Endodermal cell (in vitro differentiated cells): ENCODE results near the gene SYNE1. TPM values are rescaled to one million over a fixed set of nuclear protein-coding genes. Genes with fewer than 3 reads are reported as not detected.

Experiments
- DNase-seq: peaks from one replicate; pipeline ENCODE4 v3.0.0-alpha.2; 2017
- H3K27ac ChIP-seq: 2 replicates; pipeline ENCODE4 v1.5.1; 2013; ENCODE audit warnings: mild to moderate bottlenecking, low read depth, low read length, moderate library complexity
- H3K27me3 ChIP-seq: 2 replicates; pipeline ENCODE4 v1.6.1; 2013; ENCODE audit warnings: mild to moderate bottlenecking, low read length, moderate library complexity; ENCODE audit not compliant: insufficient read depth, control insufficient read depth, poor library complexity, severe bottlenecking
- H3K36me3 ChIP-seq: 2 replicates; pipeline ENCODE4 v1.7.0; 2013; ENCODE audit warnings: mild to moderate bottlenecking, low read length, moderate library complexity; ENCODE audit not compliant: control insufficient read depth, insufficient read depth
- H3K4me1 ChIP-seq: one replicate; pipeline ENCODE4 v1.7.0; 2013; ENCODE audit warnings: low read length; ENCODE audit not compliant: control insufficient read depth, insufficient read depth
- H3K4me3 ChIP-seq: 2 replicates; pipeline ENCODE4 v1.5.1; 2013; ENCODE audit warnings: mild to moderate bottlenecking, low read length, moderate library complexity
- H3K9ac ChIP-seq: 2 replicates; pipeline ENCODE4 v1.6.1; 2013; ENCODE audit warnings: mild to moderate bottlenecking, low read length, moderate library complexity; ENCODE audit not compliant: poor library complexity, severe bottlenecking; ENCODE audit errors: extremely low read depth
- H3K9me3 ChIP-seq: 2 replicates; pipeline ENCODE4 v1.6.1; 2013; ENCODE audit warnings: mild to moderate bottlenecking, low read length, moderate library complexity; ENCODE audit not compliant: control insufficient read depth
- H3K27ac Mint-ChIP-seq: 2 replicates; pipeline ENCODE4 v1.8.0; 2020; ENCODE audit warnings: mixed read lengths
- H3K27me3 Mint-ChIP-seq: 2 replicates; pipeline ENCODE4 v1.8.0; 2021; ENCODE audit warnings: mild to moderate bottlenecking, mixed read lengths; ENCODE audit not compliant: insufficient read depth
- H3K36me3 Mint-ChIP-seq: 2 replicates; pipeline ENCODE4 v1.8.0; 2020; ENCODE audit warnings: low read depth, mixed read lengths
- H3K4me1 Mint-ChIP-seq: 2 replicates; pipeline ENCODE4 v1.8.0; 2020; ENCODE audit warnings: mixed read lengths
- H3K4me3 Mint-ChIP-seq: 2 replicates; pipeline ENCODE4 v1.8.0; 2020; ENCODE audit warnings: mild to moderate bottlenecking, moderate library complexity, mixed read lengths
- H3K9me3 Mint-ChIP-seq: 2 replicates; pipeline ENCODE4 v1.8.0; 2020; ENCODE audit warnings: mild to moderate bottlenecking, mixed read lengths
- CTCF ChIP-seq: fragments of 200-600 bp; sonication (generic); conservative IDR thresholded peaks from 2 replicates; pipeline ENCODE4 v1.5.0; 2021; ENCODE audit warnings: antibody characterized with exemption, mild to moderate bottlenecking
- WGBS, 2 experiments: methylation state at CpG; one replicate each; pipeline versions ENCODE4 v1.1.5 to v1.1.7; 2013; ENCODE audit warnings: missing lambda C conversion rate in 2 of 2, mixed read lengths in 1 of 2; ENCODE audit not compliant: insufficient coverage in 1 of 2, insufficient read length in 1 of 2; 5-methylcytosine and 5-hydroxymethylcytosine counted together
- total RNA-seq, 2 donors: library from RNA; stranded (reverse); fragmentation: NEBNext Ultra II Directional in 1 of 2; extraction: Animal tissue kit (Norgen Biotek cat#: 25700) in 1 of 2; gene quantifications; 2 replicates in 1 of 2; 3 replicates in 1 of 2; pipeline ENCODE4 v1.2.1, GENCODE V29; 2021

Gene SYNE1
- total RNA-seq, 2 donors from 2014 or later: 7.9 to 9.5 TPM

DNA sequence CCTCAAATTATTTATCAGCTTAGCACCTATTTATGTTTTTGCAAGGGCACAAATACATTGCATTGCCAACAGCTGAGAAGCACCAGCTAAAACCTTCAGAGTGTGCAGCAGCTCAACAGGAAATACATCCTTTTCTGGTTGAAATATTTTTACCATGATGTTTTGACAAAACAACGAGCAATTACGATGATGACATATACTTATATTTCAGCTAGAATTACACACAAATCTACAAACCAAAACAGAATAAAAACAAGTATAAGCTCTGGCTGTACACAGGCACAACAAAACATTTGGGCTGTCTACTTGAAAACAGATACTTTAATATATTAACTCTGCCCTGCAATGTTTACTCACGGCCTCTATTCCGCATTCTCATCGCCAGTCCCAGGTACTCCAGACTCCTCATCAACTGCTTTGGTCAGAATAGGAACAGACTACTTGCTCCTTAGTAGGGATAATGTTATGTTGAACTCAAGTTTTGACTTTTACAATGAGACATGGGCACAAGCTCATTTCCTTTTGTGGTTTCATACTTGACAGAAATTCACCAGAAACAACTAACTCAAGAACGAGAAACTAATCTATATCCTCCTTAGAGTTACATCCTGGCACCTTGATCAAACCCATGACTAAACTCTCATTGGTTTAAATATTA lies 452.1 kb downstream of the SYNE1 start:
- Histone ChIP-seq H3K27ac (no peak overlapping the region), H3K4me1 (no peaks in the 10 kb centered on the region), H3K36me3 (no peaks in the 10 kb centered on the region), H3K9ac (no peak overlapping the region), H3K9me3 (no peaks in the 10 kb centered on the region), H3K4me3 (no peak overlapping the region), H3K27me3 (no peaks in the 10 kb centered on the region)
- Mint-ChIP-seq H3K4me1 (no peaks in the 10 kb centered on the region), H3K27me3 (no peaks in the 10 kb centered on the region), H3K27ac (no peak overlapping the region), H3K9me3 (no peaks in the 10 kb centered on the region), H3K4me3 (no peak overlapping the region), H3K36me3 (peaks cover 2% of the 10 kb centered on the region)
- TF ChIP-seq CTCF: no peak
- 91 to 94% methylated on average over 5 to 6 of the region's 6 CpGs for WGBS, 2 experiments
- DNase-seq: no peak

DNA sequence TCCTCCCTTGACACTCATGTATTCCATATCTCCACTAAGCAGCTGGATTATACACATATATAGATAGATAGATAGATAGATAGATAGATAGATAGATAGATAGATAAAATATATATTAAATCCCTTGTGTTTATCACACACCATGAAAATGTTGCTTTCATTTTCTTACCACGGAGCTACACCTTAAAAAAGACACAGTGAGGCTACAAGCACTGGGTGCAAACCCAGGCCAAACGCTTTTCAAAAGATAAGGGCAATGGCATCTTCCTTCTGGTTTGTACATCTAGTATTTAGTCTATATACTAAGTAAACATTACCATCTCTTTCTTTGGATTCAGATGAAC lies 452.6 kb downstream of the SYNE1 start:
- H3K9me3 Mint-ChIP-seq: no peaks in the 10 kb centered on the region
- TF ChIP-seq CTCF: no peak
- Histone ChIP-seq H3K36me3 (no peaks in the 10 kb centered on the region), H3K4me3 (no peak overlapping the region), H3K27me3 (no peaks in the 10 kb centered on the region), H3K9me3 (no peaks in the 10 kb centered on the region), H3K9ac (no peak overlapping the region), H3K4me1 (no peaks in the 10 kb centered on the region), H3K27ac (no peak overlapping the region)
- H3K27me3 Mint-ChIP-seq: no peaks in the 10 kb centered on the region
- DNase-seq: no peak
- no peak overlapping the region for H3K4me3 Mint-ChIP-seq
- H3K36me3 Mint-ChIP-seq: peaks cover 2% of the 10 kb centered on the region
- H3K27ac Mint-ChIP-seq: no peak overlapping the region
- WGBS, 2 experiments: 98% methylated on average over 2 of the region's 2 CpGs; no CpG with 5 or more reads in 1 of the 2 experiments
- no peaks in the 10 kb centered on the region for H3K4me1 Mint-ChIP-seq

DNA sequence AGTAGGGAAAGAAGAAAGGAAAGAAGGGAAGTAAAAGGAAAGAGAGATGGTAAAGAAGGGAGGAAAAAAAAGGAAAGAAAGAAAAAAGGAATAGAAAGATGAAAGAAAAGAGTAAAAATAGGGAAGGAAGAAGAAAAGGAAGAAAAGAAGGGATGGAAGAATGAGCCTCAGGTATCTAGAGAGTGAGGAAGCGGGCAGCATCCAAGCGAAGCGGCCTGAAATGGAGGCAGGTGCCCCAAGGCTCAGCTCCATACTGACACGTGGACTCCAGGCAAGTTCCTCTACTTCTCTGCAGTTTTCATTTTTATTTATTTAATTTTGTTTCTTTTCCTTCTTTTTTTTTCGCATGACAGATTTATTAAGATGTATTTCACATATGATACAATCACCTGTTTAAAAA lies 456.6 kb downstream of the SYNE1 start:
- TF ChIP-seq CTCF: no peak
- H3K4me1 ChIP-seq: no peaks in the 10 kb centered on the region
- no peak overlapping the region for H3K27ac ChIP-seq
- H3K27me3 ChIP-seq: no peaks in the 10 kb centered on the region
- Mint-ChIP-seq H3K9me3 (no peaks in the 10 kb centered on the region), H3K4me3 (no peak overlapping the region), H3K4me1 (peaks cover 4% of the 10 kb centered on the region), H3K27ac (no peak overlapping the region), H3K36me3 (no peaks in the 10 kb centered on the region), H3K27me3 (no peaks in the 10 kb centered on the region)
- 95% methylated on average over 4 to 5 of the region's 5 CpGs for WGBS, 2 experiments
- H3K36me3 ChIP-seq: no peaks in the 10 kb centered on the region
- no peak for DNase-seq
- H3K4me3 ChIP-seq: no peak overlapping the region
- no peak overlapping the region for H3K9ac ChIP-seq
- H3K9me3 ChIP-seq: no peaks in the 10 kb centered on the region
